Stimulated activated naive CD8-positive, alpha-beta T cell treated with anti-CD3 and anti-CD28 coated beads, Interleukin-15, amount 100 ng/mL, for 72 hours (primary cell): ENCODE data around the gene DPH6.
"Not testable (repeated sequence)": the region's sequence is repeated elsewhere in the genome, so short reads cannot be mapped to it uniquely, and the experiment has no call there.

ENCODE experiments used
- ATAC-seq: fragments of 150-1000 bp; cut with Tn5 transposase; 2 replicates; pipeline ENCODE4 v1.10.0; 2021; ENCODE audit warnings: mild to moderate bottlenecking, moderate library complexity
- DNase-seq, 2 donors: peaks; one replicate each; pipeline ENCODE4 v3.0.0; 2021 to 2022
- H3K27ac Mint-ChIP-seq, 2 donors: one replicate each; pipeline ENCODE4 v1.8.0; 2022; ENCODE audit warnings: mild to moderate bottlenecking in 2 of 2, mixed read lengths in 2 of 2, moderate library complexity in 2 of 2
- H3K27me3 Mint-ChIP-seq: one replicate; pipeline ENCODE4 v1.8.0; 2022; ENCODE audit warnings: mixed read lengths
- H3K4me1 Mint-ChIP-seq: one replicate; pipeline ENCODE4 v1.8.0; 2022; ENCODE audit warnings: mild to moderate bottlenecking, mixed read lengths
- H3K4me3 Mint-ChIP-seq, 2 donors: one replicate each; pipeline ENCODE4 v1.8.0; 2022; ENCODE audit warnings: mild to moderate bottlenecking in 2 of 2, mixed read lengths in 2 of 2, moderate library complexity in 1 of 2
- H3K9me3 Mint-ChIP-seq, 2 donors: one replicate each; pipeline ENCODE4 v1.8.0; 2022; ENCODE audit warnings: mixed read lengths in 2 of 2

DPH6 gene

DNA sequence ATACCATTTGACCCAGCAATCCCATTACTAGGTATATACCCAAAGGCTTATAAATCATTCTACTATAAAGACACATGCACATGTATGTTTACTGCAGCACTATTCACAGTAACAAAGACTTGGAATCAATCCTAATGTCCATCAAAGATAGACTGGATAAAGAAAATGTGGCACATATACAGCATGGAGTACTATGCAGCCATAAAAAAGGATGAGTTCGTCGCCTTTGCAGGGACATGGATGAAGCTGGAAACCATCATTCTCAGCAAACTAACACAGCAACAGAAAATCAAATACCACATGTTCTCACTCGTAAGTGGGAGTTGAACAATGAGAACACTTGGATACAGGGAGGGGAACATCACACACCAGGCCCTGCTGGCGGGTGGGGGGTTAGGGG, 104.7 kb downstream of the DPH6 start:
- not testable (repeated sequence) for ATAC-seq, H3K4me1 Mint-ChIP-seq, H3K27ac Mint-ChIP-seq, DNase-seq, H3K9me3 Mint-ChIP-seq, H3K4me3 Mint-ChIP-seq, H3K27me3 Mint-ChIP-seq

DNA sequence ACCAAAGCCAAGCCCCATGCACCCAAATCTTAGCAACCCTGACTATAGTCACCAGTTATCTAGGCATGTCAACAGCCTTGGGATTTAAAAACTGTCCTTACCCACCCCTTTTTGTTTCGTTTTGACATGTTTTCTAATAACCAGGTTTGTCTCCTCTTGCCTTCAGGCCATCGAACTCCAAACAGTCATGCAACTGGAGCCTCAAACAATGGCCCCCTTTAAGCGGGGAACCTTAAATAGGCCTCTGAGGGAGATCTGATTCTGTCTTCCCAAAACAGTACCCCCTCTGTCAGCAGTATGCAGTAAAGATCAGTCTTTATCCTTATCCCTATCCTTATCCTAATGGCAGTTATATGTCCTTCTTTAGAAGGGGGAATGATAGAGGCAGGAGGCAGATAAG, 105.7 kb downstream of the DPH6 start:
- H3K4me1 Mint-ChIP-seq: no peaks in the 10 kb centered on the region
- DNase-seq (no peak), ATAC-seq (no peak)
- no peaks in the 10 kb centered on the region for H3K27me3 Mint-ChIP-seq
- H3K9me3 Mint-ChIP-seq: peaks cover 0 to 9% of the 10 kb centered on the region in 2 donors
- H3K4me3 Mint-ChIP-seq: no peak overlapping the region
- H3K27ac Mint-ChIP-seq: peak overlapping the region; percentile 42 to 65

DNA sequence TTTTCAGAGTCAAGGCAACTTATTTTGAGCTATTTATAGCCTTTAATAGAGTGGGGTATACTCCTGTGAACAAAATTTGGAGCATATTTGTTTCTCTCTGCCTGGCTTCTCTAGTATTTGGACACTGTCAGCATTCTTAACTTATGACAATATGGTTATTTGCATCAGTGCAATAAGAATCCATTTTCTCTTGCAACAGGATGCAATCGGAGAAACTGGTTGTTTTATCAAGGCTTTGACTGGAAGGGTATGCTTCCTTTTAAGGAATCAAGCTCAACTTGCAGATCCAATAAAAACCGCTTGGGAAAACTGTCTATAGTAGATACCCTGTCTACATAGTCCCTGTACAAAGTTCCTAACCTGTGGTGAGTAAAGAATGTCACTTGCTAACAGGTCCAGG, 106.7 kb downstream of the DPH6 start:
- ATAC-seq: no peak
- peaks cover 0 to 10% of the 10 kb centered on the region in 2 donors for H3K9me3 Mint-ChIP-seq
- no peaks in the 10 kb centered on the region for H3K4me1 Mint-ChIP-seq
- H3K4me3 Mint-ChIP-seq: no peak overlapping the region
- no peak for DNase-seq
- no peaks in the 10 kb centered on the region for H3K27me3 Mint-ChIP-seq
- no peak overlapping the region for H3K27ac Mint-ChIP-seq

DNA sequence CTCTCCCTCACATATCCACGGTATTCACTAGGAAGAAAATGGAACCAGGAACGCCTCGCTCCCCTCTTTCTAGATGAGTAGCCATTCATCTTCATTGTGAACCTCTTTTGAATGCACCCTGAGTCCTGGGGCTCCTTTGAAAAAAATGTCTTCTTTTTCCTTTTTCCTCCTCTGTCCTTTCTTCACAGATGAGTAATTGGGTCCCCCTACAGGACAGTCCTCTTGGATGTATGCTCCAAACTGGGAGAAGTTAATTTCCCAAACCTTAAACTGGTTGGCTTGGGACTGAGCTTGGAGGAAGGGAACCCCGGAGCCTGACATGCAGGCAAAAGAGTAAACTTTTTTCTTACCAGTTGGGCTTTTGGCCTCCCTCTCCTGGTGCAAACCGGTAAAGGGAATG, 108.8 kb downstream of the DPH6 start:
- DNase-seq (no peak), ATAC-seq (no peak)
- no peaks in the 10 kb centered on the region for H3K27me3 Mint-ChIP-seq
- H3K4me1 Mint-ChIP-seq: no peaks in the 10 kb centered on the region
- H3K9me3 Mint-ChIP-seq: peaks cover 0 to 10% of the 10 kb centered on the region in 2 donors
- no peak overlapping the region for H3K27ac Mint-ChIP-seq
- no peak overlapping the region for H3K4me3 Mint-ChIP-seq

DNA sequence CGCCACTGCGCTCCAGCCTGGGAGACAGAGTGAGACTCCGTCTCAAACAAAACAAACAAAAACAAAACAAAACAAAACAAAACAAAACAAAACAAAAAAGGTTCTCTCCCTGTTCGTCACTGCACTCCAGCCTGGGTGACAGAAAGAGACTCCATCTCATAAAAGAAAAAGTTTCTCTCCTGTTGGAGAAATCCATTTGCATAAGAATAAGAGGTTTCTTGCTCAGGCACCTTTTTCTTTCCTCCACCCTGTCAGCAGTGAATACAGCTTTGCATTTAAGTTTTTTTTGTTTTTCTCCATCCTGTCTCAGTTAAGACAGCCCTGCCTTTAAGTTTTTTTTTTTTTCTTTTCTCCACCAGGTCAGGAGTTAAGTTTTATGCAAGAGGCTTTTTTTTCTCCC, 109.5 kb downstream of the DPH6 start:
- Mint-ChIP-seq H3K27me3 (no peaks in the 10 kb centered on the region), H3K9me3 (peaks cover 0 to 10% of the 10 kb centered on the region in 2 donors), H3K4me1 (no peaks in the 10 kb centered on the region), H3K4me3 (no peak overlapping the region), H3K27ac (no peak overlapping the region)
- ATAC-seq (no peak), DNase-seq (no peak)

DNA sequence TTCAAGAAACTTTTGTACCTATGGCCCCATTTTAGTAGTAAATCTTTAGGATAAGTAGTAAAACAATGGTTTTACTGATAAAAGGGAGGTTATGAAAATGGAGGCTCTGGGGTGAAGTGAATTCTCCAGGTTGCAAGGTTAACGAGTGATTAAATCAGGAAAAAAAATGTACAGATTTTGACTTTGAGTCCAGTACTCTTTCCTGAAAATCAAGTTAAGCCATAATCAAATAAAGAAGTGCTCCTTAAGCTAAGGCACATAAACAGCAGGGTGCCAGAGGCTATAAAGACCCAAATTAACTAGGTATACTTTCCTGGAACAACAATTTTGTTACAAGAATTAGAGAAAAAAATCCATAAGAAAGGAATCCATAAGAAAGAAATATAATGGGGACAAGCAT, 114.7 kb downstream of the DPH6 start:
- Mint-ChIP-seq H3K4me1 (no peaks in the 10 kb centered on the region), H3K27me3 (no peaks in the 10 kb centered on the region), H3K27ac (no peak overlapping the region), H3K4me3 (no peak overlapping the region), H3K9me3 (peaks cover 0 to 10% of the 10 kb centered on the region in 2 donors)
- ATAC-seq (no peak), DNase-seq (no peak)

DNA sequence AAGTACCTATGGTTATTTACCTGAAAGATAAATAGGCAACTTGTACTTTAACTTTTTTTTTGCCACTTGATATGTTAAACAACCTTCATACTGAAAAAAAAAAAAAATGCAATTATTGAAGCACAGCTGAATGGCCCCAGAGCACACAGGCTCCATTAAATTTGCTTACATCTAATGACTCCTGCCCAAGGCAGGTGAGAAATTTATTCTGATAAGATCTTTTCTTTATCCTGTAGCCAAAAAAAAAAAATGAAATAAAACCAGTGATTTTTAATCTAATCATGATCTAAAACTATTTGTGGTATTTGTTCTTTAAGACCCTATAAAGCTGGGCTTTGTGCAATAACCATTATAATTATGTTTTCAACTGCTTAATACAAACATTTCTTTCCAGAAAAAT, 115.7 kb downstream of the DPH6 start:
- DNase-seq (no peak), ATAC-seq (no peak)
- Mint-ChIP-seq H3K9me3 (peaks cover 0 to 2% of the 10 kb centered on the region in 2 donors), H3K27me3 (no peaks in the 10 kb centered on the region), H3K27ac (no peak overlapping the region), H3K4me3 (no peak overlapping the region), H3K4me1 (no peaks in the 10 kb centered on the region)

DNA sequence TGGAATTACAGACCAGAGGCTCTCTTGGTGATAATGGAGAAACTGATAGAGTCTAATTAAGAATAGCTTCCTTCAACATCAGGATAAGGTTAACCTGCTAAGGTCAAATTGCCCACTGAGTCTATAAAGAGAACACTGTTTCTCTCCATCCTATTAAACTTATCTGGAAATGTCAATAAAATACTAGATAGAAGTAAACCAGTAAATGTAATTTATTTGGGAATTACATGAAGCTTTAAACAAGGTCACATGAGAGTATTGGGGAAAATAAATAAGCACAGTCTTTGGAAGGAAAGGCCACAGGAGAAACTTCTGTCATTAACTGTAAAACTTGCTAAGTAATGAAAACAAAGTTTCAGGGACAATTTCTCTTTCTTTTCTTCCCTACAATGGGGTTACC, 118.5 kb downstream of the DPH6 start:
- ATAC-seq (no peak), DNase-seq (no peak)
- Mint-ChIP-seq H3K9me3 (no peaks in the 10 kb centered on the region), H3K4me3 (no peak overlapping the region), H3K27ac (no peak overlapping the region), H3K27me3 (no peaks in the 10 kb centered on the region), H3K4me1 (no peaks in the 10 kb centered on the region)

DNA sequence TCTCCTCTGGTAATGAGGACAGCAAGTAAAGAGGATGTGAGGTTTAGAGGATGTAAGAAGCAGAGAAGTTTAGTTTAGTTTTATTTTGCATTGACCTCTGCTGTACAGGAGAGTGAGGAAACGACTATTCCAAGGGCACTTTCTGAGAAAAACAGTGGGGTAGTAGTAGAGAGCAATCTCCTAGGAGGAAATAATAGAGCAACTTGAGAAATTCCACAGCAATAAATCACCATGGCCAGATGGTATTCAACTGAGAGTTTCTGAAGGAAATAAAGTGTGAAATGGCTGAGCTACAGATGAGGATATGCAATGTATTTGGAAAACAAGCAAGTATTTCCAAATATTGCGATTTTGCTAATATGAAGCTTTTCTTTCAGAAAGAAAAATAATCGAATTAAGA, 118.9 kb downstream of the DPH6 start:
- ATAC-seq (no peak), DNase-seq (no peak)
- Mint-ChIP-seq H3K27ac (no peak overlapping the region), H3K27me3 (no peaks in the 10 kb centered on the region), H3K4me3 (no peak overlapping the region), H3K4me1 (no peaks in the 10 kb centered on the region), H3K9me3 (no peaks in the 10 kb centered on the region)

DNA sequence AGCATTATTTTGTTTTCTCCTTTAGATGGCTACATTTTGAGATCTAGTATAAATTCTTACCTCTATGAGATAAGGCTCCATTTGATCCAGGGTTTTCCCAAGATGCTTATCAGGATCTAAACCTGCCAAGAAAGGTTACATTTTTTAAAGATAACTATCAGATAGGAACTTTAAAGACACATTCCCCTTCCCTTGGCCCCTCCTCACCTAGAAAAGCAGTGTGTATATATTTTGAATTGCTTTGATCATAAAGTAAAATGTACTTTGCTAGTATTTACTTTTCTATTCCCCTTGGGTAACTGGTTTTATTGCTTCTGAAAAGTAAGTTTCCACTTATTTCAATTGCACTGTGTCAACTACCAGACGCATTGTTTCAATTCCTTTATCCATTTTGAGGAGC, 135.2 kb downstream of the DPH6 start:
- DNase-seq (no peak), ATAC-seq (no peak)
- H3K27me3 Mint-ChIP-seq: no peaks in the 10 kb centered on the region
- no peaks in the 10 kb centered on the region for H3K4me1 Mint-ChIP-seq
- no peaks in the 10 kb centered on the region for H3K9me3 Mint-ChIP-seq
- no peak overlapping the region for H3K4me3 Mint-ChIP-seq
- H3K27ac Mint-ChIP-seq: no peak overlapping the region

DNA sequence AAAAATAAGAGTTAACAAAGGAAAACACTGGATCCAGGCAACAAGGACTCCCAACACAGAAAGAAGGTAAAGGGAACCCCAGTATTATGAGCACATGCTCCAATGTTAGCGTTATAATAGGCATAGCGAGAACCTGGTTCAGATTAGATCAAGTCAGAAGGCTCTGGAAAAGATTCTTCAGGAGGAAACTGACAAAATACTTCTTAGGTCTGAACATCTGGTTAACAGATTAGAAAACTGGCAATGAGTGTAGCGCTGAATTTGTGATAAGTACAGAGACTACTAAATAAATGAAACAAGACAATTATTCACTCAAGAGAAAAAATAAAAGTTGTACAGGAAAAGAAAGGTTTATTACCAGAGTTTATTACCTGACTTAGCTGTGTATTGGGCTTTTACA, 146.1 kb downstream of the DPH6 start:
- Mint-ChIP-seq H3K4me3 (no peak overlapping the region), H3K4me1 (no peaks in the 10 kb centered on the region), H3K27me3 (no peaks in the 10 kb centered on the region), H3K27ac (no peak overlapping the region), H3K9me3 (peaks cover 0 to 7% of the 10 kb centered on the region in 2 donors)
- DNase-seq: no peak
- no peak for ATAC-seq

DNA sequence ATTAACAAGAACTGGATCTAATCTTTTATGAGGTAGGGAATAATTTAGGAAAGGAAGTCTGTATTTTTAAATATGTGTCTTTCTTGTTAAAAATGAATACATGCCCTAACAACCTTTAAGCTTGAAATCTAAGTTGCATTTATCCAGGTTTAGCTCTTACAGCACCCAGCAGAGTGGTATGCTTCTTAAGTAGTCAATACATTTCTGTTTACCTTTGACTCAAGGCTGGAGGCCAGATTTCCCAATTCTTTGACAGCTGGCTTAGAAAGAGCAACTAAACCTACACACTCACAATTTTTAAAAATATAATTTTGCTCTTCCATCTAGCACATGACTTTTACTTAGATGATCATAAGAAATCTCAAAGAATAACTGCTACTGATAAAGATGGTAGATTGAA, 148.9 kb downstream of the DPH6 start:
- no peaks in the 10 kb centered on the region for H3K4me1 Mint-ChIP-seq

DNA sequence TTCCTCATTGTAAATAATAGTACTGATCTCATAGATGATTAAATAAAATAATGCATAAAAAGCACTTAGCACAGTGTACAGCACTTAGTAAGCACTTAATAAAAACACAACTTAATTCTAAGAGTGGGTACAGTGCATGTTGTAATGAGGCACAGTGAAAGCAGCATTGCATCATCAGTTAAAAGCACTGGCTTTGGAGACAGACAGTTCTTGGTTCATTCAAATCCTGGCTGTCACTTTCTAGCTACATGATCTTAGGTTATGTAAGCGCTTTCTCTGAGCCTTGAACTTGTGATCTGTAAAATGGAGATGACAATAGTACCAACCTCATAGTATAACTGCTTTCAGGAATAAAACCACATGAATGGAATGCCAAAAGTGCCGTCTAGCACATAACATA, 151.5 kb downstream of the DPH6 start:
- peaks cover 5 to 11% of the 10 kb centered on the region in 2 donors for H3K9me3 Mint-ChIP-seq
- H3K27me3 Mint-ChIP-seq: no peaks in the 10 kb centered on the region
- DNase-seq (no peak), ATAC-seq (no peak)
- H3K27ac Mint-ChIP-seq: no peak overlapping the region
- no peaks in the 10 kb centered on the region for H3K4me1 Mint-ChIP-seq
- H3K4me3 Mint-ChIP-seq: no peak overlapping the region

More for the DNA sequence above, 148.9 kb downstream of the DPH6 start:
- no peak overlapping the region for H3K27ac Mint-ChIP-seq
- ATAC-seq (no peak), DNase-seq (no peak)
- no peaks in the 10 kb centered on the region for H3K27me3 Mint-ChIP-seq
- peaks cover 7% of the 10 kb centered on the region in 2 donors for H3K9me3 Mint-ChIP-seq
- H3K4me3 Mint-ChIP-seq: no peak overlapping the region

DNA sequence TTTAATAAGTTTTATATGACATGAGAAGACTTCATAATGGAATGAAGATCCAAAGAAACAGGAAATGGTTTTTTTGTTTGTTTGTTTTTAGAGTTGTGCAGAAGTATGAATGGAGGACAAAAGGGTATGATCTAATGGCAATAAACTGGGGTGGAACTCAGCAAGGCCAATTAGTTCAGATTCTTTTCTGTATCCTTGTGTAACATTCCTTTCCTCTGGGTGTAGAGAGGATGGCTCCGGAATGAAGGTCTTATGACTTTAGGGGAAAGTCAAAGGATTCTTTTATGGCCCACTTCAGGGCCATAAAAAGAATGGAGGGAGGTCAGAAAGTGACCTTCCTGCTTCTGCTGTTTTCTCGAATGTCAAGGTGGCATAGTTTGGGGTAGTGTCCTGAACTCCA, 152.6 kb downstream of the DPH6 start:
- Mint-ChIP-seq H3K27ac (no peak overlapping the region), H3K4me3 (no peak overlapping the region), H3K9me3 (peaks cover 7 to 12% of the 10 kb centered on the region in 2 donors), H3K27me3 (no peaks in the 10 kb centered on the region), H3K4me1 (no peaks in the 10 kb centered on the region)
- ATAC-seq: no peak
- DNase-seq: no peak

DNA sequence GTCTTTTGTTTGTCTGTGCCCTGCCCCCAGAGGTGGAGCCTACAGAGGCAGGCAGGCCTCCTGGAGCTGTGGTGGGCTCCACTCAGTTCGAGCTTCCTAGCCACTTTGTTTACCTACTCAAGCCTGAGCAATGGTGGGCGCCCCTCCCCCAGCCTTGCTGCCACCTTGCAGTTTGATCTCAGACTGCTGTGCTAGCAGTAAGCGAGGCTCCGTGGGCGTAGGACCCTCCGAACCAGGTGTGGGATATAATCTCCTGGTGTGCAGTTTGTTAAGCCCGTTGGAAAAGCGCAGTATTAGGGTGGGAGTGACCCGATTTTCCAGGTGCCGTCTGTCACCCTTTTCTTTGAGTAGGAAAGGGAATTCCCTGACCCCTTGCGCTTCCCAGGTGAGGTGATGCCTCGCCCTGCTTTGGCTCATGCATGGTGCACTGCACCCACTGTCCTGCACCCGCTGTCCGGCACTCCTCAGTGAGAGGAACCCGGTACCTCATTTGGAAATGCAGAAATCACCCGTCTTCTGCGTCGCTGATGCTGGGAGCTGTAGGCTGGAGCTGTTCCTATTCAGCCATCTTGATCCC, 154.5 kb downstream of the DPH6 start:
- not testable (repeated sequence) for H3K4me1 Mint-ChIP-seq

DNA sequence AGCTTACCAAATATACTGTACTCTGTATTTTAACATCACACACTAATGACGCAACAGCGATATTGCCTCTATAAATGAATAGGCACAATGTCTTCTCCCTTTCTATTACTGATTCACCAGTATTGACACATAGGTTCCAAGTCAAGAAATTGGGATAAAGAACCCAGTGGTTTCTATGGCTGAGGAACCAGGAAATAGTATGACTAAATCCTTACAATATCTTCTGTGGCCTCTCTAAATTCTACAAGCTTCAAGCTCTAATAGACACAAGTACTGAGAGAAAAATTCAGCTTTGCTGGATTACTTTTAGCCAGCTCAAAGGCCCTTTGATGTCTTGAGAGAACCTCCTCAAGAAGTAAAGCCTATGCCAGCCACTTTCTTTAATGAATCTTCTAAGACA, 162.5 kb downstream of the DPH6 start:
- H3K9me3 Mint-ChIP-seq: no peaks in the 10 kb centered on the region
- H3K27ac Mint-ChIP-seq: no peak overlapping the region
- DNase-seq (no peak), ATAC-seq (no peak)
- no peak overlapping the region for H3K4me3 Mint-ChIP-seq
- no peaks in the 10 kb centered on the region for H3K4me1 Mint-ChIP-seq
- no peaks in the 10 kb centered on the region for H3K27me3 Mint-ChIP-seq

More for the DNA sequence above, 154.5 kb downstream of the DPH6 start:
- H3K27me3 Mint-ChIP-seq, ATAC-seq, H3K4me3 Mint-ChIP-seq, H3K27ac Mint-ChIP-seq, DNase-seq: not testable (repeated sequence)
- peaks cover 7 to 12% of the 10 kb centered on the region in 2 donors for H3K9me3 Mint-ChIP-seq

DNA sequence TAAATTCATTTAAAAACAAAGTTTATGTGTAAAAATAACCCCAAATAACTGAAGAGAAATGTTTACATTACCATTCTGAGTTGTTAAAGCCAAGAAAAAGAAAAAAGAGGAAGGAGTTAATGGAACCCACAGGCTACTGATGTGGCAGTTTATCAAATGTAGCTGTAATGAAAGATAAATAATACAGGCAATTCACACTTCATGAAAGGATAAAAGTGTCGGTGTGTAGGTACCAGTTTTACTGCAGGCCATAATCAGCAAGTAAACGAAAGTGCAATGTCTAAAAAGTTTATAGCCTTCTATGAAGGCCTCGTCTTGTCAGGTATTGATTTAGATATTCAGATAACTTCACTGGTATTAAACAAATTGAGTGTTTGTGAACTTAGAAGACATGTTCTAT, 164.6 kb downstream of the DPH6 start:
- no peak for ATAC-seq
- H3K4me1 Mint-ChIP-seq: no peaks in the 10 kb centered on the region
- H3K27me3 Mint-ChIP-seq: no peaks in the 10 kb centered on the region
- peak overlapping the region in 1 of 2 donors; percentile 78 for H3K27ac Mint-ChIP-seq
- H3K9me3 Mint-ChIP-seq: no peaks in the 10 kb centered on the region
- no peak overlapping the region for H3K4me3 Mint-ChIP-seq
- DNase-seq: no peak
